GM21723 (cell line): ENCODE results near the gene KRTAP1-1.
"Not testable (repeated sequence)": the region's sequence is repeated elsewhere in the genome, so short reads cannot be mapped to it uniquely, and the experiment has no call there.

ENCODE experiments used
- ATAC-seq: cut with Tn5 transposase; IDR thresholded peaks from one replicate; pipeline ENCODE4 v1.9.1; 2021; ENCODE audit warnings: mild to moderate bottlenecking, moderate library complexity; ENCODE audit not compliant: unreplicated experiment

Gene KRTAP1-1, protein sequence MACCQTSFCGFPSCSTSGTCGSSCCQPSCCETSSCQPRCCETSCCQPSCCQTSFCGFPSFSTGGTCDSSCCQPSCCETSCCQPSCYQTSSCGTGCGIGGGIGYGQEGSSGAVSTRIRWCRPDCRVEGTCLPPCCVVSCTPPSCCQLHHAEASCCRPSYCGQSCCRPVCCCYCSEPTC

GRCh38 chr17:41040783-41041571 is at the start of gene KRTAP1-1:
TSS of gene KRTAP1-1 (minus strand) at chr17:41041450. CDS start at chr17:41041397, 53 bp downstream.
- not testable (repeated sequence) for ATAC-seq

DNA sequence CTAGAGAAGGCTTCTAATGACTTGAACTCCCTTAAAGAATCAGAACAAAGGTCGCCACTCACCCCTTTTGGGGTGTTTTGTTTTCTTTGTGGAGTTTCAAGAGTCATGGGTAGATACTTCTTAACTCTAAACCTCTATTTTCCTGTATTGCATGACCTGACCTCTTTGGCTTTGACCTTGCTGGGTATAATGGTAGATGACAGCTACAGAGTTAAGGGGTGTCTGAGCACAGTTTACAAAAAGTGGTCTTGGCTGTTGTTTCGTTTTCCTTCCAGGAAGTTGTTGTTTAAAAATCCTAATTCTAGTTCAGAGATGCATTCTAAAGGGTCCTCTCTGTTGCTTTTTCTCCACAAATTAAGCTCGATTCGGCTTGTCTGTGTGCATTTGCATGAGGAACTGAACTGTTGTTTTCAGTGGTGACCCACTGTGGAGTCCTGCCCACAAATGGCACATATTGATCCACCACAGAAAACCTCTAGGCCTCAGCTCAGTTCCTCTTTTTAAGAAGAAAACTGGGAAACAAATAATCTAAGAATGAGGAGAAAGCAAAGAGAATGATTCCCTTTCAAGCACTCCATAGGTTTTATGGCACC is 47.6 kb upstream of the KRTAP1-1 start:
- ATAC-seq = not testable (repeated sequence)

GRCh38 chr17:41084100-41084856 is 43.0 kb upstream of the KRTAP1-1 start, which contains the start of gene KRTAP4-7:
TSS of gene KRTAP4-7 (plus strand) at chr17:41084150. CDS start at chr17:41084207, 57 bp downstream.
- ATAC-seq = not testable (repeated sequence)

DNA sequence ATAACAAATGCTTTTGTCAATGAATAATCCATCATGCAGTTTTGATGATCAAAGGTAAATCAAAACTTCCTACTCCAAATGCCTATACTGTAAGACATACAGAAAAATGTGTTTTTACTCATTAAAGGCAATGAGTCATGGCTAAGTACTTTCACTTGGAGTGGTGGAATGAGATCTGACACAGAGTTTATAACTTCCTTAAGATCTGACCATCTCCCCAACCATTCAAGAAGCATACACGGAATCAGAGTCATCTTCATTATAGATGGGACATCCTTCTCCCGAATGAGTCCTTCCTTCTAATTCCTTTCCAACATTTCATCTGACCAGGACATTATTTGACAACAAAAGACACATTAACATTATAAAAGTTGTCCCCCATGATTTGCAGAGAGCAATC is 42.2 kb upstream of the KRTAP1-1 start:
- ATAC-seq = not testable (repeated sequence)

DNA sequence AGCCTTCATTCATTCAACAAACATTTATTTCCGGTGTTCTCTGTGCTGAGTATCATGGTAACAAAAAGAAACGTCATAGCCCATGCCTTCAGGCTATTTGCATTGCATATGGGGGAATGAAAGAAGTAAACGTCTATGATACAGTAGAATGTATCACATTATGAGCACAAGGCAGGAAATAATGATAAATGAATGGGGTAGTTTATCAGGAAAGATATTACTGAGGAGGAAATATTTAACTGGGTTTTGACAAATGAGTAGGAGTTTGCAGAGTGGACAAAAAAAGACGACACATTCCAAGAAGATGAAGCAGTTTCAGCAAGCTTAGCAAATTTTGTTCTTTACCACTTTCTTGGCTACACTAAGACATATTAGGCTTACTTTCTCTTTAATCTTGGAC is 41.4 kb upstream of the KRTAP1-1 start:
- ATAC-seq = no peak

DNA sequence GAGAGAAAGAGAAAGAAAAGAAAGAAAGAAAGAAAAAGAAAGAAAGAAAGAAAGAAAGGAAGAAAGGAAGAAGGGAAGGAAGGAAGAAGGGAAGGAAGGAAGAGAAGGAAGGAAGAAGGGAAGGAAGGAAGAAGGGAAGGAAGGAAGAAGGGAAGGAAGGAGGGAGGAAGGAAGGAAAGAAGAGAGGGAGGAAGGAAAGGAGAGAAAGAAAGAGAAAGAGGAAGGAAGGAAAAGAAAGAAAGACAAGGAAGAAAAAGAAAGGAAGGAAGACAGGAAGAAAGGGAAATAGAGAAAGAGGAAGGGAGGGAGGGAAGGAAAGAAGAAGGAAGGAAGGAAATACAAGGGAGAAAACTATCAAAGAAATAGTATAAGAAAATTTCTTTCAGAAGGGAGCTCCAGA is 35.5 kb upstream of the KRTAP1-1 start:
- ATAC-seq = no peak

- ATAC-seq = no peak
Measured at GRCh38 chr17:41073676-41074075, 32.4 kb upstream of the KRTAP1-1 start.

GRCh38 chr17:41071606-41072360 is 30.5 kb upstream of the KRTAP1-1 start:
- no peak for ATAC-seq

- ATAC-seq = no peak
Measured at GRCh38 chr17:41069031-41069430, 27.8 kb upstream of the KRTAP1-1 start.

- ATAC-seq = no peak
Measured at GRCh38 chr17:41067281-41067680, 26.0 kb upstream of the KRTAP1-1 start.

GRCh38 chr17:41065829-41066624 is 24.8 kb upstream of the KRTAP1-1 start, which contains the start of gene KRTAP2-4:
TSS of gene KRTAP2-4 (minus strand) at chr17:41065879. CDS start at chr17:41065845, 34 bp downstream.
- no peak for ATAC-seq

GRCh38 chr17:41065016-41065689 is 23.9 kb upstream of the KRTAP1-1 start:
- ATAC-seq = not testable (repeated sequence)

DNA sequence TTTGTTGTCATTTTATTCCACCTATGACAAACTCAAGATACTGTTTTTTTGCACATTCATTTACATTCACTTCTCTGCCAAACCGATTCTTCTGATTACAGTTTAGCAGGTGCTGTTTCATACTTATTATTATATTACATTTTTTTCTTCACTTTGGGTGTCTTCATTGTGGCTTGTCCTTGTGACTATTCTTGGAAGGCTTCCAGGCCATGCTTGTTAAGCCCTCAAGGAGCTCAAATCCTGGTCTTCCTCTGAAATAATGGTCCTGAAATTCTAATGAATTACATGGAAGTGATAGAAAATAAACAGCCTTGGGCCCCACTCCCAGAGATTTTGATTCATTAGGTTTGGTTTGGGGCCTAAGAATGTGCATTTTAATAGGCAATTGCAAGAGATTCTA is 23.1 kb upstream of the KRTAP1-1 start:
- no peak for ATAC-seq

DNA sequence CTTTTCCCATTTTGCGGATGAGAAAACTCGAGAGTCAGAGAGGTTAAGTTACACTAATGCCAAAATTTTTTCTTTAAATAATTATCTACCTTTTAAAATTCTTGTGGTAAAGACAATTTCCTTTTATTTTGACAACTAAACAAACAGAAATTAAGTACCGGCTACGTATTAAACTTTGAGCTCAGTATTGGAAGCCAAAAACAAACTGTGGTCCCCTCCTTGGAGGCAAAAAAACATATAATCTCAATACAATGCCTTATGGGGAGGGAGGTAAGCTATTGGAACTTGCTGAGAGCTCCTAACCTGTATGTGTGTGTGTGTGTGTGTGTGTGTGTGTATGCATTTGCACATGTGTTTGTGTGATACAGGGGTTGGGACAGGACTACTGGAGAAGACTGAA is 22.2 kb upstream of the KRTAP1-1 start:
- ATAC-seq = no peak

DNA sequence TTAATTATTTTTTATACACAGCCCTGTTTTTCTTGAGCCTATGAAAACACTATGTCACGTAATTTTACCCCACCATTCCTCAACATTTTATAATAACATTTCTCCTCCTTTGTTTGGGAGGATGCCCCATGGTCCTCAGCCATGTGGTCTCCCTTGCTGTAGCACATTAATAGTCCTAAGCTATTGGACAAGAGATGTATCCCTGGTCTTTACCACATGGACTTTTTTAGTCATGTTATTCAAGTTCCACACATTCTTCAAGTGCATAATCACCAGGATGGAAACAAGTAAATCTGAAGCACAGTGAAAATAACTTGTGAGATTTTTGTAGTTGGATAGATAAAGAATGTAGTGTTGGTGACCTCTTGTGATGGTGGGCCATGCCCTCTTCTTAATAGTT is 20.7 kb upstream of the KRTAP1-1 start:
- ATAC-seq = no peak

DNA sequence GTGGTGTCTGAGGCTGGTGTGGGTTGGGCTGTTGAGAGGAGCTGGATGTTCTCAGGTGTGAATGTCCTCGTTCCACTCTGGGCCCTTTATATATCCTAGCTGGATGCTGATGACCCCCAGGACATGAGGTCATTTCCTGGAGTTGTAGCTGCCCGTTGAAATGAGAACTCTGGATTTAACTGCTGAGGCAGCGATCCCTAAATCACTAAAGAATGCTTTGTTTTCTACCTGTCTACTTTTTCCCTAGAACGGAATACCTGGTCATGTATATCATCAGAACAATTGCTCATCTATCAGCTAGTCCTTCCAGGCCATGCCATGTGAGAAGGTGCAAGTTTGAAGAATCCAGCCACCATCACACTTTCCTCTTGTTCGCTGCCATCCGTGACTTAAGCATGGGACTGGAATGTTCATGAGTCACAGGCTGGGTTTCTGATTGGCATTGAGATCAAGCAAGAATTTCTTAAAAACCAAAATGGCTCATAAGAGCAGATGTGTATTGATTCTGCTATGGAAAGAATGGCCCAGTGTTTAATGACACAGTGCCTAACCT is 18.9 kb upstream of the KRTAP1-1 start, which contains the start of gene KRTAP2-3:
TSS of gene KRTAP2-3 (minus strand) at position 63 of the 553 bp plus-strand sequence. CDS start 64 bp downstream, outside the sequence.
- no peak for ATAC-seq

- ATAC-seq = not testable (repeated sequence)
Measured at GRCh38 chr17:41059276-41060051, 18.2 kb upstream of the KRTAP1-1 start.

- no peak for ATAC-seq
Measured at GRCh38 chr17:41058741-41059140, 17.5 kb upstream of the KRTAP1-1 start.
